ENCODE results near the gene MBD3L2B. TPM values are rescaled to one million over a fixed set of nuclear protein-coding genes. Genes with fewer than 3 reads are reported as not detected.

The MBD3L2B gene
- total RNA-seq, 1 experiment from 2014 or later, result not detected

- Histone ChIP-seq H4K20me1 (ENCODE audit: insufficient read depth, low read depth, low read length) (no peaks in the 10 kb centered on the region), H3K4me2 (ENCODE audit: low read depth, low read length, poor library complexity, severe bottlenecking) (no peak overlapping the region), H3K79me2 (ENCODE audit: low read length) (no peaks in the 10 kb centered on the region), H3K36me3 (ENCODE audit: insufficient read depth, low read length) (no peaks in the 10 kb centered on the region), H2AFZ (ENCODE audit: low read length) (no peak overlapping the region), H3K9me2 (replicated peaks; ENCODE audit: insufficient read depth, low read length) (no peaks in the 10 kb centered on the region), H3K4me3 (ENCODE audit: low read length) (no peak overlapping the region), H3K9ac (ENCODE audit: low read length) (no peak overlapping the region), H3K4me1 (ENCODE audit: low read length) (no peaks in the 10 kb centered on the region), H3K27ac (ENCODE audit: low read length) (no peak overlapping the region), H3K27me3 (ENCODE audit: low read length) (0 out of 2 replicates have a peak, but pooled peaks cover 2% of the 10 kb centered on the region), H3K9me3 (ENCODE audit: low read length) (peaks cover 4% of the 10 kb centered on the region; the same call in 1 of the 2 replicates)
- DNase-seq, result no peak
These were observed 51.7 kb downstream of the MBD3L2B start for GRCh38 chr19:6969490-6969889.

Other genes starting within 250 kb of the MBD3L2B start
- 46.0 and 85.2 TPM in 2 replicates for gene VAV1, start 248.7 kb downstream of the MBD3L2B start, total RNA-seq (2014; rRNA removed; shearing (Covaris generic); ENCODE audit: low replicate concordance)
- gene ADGRE1, start 133.9 kb downstream of the MBD3L2B start, total RNA-seq (2014; rRNA removed; shearing (Covaris generic); ENCODE audit: low replicate concordance), result 0.30 TPM in 1 of 2 replicates, not detected in the other
- not detected in 2 replicates for gene MBD3L5, start 9.1 kb upstream of the MBD3L2B start, total RNA-seq (2014; rRNA removed; shearing (Covaris generic); ENCODE audit: low replicate concordance)
- gene MBD3L4, start 18.7 kb upstream of the MBD3L2B start, total RNA-seq (2014; rRNA removed; shearing (Covaris generic); ENCODE audit: low replicate concordance), result not detected in 2 replicates
- not detected in 2 replicates for gene MBD3L2, start 27.9 kb upstream of the MBD3L2B start, total RNA-seq (2014; rRNA removed; shearing (Covaris generic); ENCODE audit: low replicate concordance)
- gene MBD3L3, start 37.2 kb upstream of the MBD3L2B start, total RNA-seq (2014; rRNA removed; shearing (Covaris generic); ENCODE audit: low replicate concordance), result not detected in 2 replicates
- gene ZNF557, start 48.3 kb upstream of the MBD3L2B start, total RNA-seq (2014; rRNA removed; shearing (Covaris generic); ENCODE audit: low replicate concordance), result 13.4 and 14.4 TPM in 2 replicates